ENCODE data around the gene SUSD4.

- TF ChIP-seq CTCF (IDR thresholded peaks at IDR 0.05) (no peak), POLR2A (IDR thresholded peaks at IDR 0.05) (no peak)
Measured at GRCh38 chr1:223338811-223339746, 24.9 kb downstream of the SUSD4 start.

Measured in adrenal gland (tissue), 5 donors.